ENCODE data around the gene COL9A3.
"Not testable (repeated sequence)": the region's sequence is repeated elsewhere in the genome, so short reads cannot be mapped to it uniquely, and the experiment has no call there.

COL9A3 gene

DNA sequence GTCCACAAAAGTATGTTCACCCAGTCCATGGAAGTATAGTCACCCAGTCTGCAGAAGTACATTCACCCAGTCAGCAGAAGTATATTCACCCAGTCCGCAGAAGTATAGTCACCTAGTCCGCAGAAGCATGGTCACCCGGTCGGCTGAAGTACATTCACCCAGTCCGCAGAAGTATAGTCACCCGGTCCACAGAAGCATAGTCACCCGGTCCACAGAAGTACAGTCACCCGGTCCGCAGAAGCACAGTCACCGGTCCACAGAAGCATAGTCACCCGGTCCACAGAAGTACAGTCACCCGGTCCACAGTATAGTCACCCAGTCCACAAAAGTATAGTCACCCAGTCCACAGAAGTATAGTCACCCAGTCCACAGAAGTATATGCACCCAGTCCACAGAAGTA lies 36.0 kb downstream of the COL9A3 start:
- no peak for DNase-seq (ENCODE audit: low read depth)
- TF ChIP-seq, protein P1, sequence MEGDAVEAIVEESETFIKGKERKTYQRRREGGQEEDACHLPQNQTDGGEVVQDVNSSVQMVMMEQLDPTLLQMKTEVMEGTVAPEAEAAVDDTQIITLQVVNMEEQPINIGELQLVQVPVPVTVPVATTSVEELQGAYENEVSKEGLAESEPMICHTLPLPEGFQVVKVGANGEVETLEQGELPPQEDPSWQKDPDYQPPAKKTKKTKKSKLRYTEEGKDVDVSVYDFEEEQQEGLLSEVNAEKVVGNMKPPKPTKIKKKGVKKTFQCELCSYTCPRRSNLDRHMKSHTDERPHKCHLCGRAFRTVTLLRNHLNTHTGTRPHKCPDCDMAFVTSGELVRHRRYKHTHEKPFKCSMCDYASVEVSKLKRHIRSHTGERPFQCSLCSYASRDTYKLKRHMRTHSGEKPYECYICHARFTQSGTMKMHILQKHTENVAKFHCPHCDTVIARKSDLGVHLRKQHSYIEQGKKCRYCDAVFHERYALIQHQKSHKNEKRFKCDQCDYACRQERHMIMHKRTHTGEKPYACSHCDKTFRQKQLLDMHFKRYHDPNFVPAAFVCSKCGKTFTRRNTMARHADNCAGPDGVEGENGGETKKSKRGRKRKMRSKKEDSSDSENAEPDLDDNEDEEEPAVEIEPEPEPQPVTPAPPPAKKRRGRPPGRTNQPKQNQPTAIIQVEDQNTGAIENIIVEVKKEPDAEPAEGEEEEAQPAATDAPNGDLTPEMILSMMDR (conservative IDR thresholded peaks at IDR 0.05; ENCODE audit: control insufficient read depth, insufficient read depth, low read depth, low read length): no peak
- H3K4me3 ChIP-seq (ENCODE audit: control insufficient read depth, low read depth, low read length): no peak overlapping the region

DNA sequence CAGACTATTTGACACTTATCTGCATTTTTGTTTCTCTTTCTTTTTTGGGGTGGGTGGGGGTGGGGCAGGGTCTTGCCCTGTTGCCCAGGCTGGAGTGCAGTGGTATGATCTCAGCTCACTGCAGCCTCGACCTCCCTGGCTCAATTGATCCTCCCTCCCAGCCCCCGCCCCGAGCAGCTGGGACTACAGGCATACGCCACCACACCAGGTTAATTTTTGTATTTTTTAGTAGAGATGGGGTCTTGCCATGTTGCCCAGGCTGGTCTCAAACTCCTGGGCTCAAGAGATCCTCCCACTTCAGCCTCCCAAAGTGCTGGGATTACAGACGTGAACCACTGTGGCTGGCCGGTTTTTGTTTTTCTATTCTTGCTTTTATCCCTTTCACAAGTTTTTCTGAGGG lies 36.5 kb downstream of the COL9A3 start:
- DNase-seq (ENCODE audit: low read depth); H3K4me3 ChIP-seq (ENCODE audit: control insufficient read depth, low read depth, low read length): not testable (repeated sequence)

DNA sequence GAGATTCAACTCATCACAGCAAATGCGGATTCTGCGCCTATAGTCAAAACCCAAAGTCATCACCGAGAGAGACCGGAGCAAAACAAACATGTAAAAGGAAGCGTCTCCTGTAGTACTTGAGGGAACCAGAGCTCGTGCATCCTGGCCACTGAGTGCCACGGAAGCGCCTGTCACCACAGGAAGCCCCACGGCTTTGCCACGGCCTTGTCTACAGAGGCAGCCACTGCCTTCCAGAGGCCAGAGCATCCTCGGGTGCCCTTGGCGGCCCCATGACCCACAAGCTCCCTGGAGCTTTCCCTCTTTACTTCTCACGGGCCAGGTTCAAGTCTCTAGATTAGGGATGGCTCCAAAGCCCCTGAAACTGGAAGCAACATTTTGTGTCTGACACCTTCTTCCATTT lies 37.3 kb downstream of the COL9A3 start:
- H3K4me3 ChIP-seq (ENCODE audit: control insufficient read depth, low read depth, low read length): no peak overlapping the region
- DNase-seq (ENCODE audit: low read depth): no peak
- TF ChIP-seq, protein P1 (conservative IDR thresholded peaks at IDR 0.05; ENCODE audit: control insufficient read depth, insufficient read depth, low read depth, low read length): no peak

DNA sequence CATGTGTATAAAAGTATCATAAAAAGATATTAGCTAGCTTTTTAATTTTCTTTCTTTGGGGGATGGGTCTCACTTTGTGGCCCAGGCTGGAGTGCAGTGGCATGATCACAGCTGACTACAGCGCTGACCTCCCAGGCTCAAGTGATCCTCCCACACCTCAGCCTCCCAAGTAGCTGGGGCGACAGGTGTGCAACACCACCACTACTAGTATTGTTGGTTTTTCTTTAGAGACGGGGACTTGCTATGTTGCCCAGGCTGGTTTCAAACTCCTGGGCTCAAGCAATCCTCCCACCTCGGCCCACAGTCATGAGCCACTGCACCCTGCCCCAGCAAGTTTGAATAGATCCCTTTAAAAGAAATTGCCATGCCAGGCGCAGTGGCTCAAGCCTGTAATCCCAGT lies 38.3 kb downstream of the COL9A3 start:
- TF ChIP-seq, protein P1 (conservative IDR thresholded peaks at IDR 0.05; ENCODE audit: control insufficient read depth, insufficient read depth, low read depth, low read length): no peak
- no peak for DNase-seq (ENCODE audit: low read depth)
- no peak overlapping the region for H3K4me3 ChIP-seq (ENCODE audit: control insufficient read depth, low read depth, low read length)

DNA sequence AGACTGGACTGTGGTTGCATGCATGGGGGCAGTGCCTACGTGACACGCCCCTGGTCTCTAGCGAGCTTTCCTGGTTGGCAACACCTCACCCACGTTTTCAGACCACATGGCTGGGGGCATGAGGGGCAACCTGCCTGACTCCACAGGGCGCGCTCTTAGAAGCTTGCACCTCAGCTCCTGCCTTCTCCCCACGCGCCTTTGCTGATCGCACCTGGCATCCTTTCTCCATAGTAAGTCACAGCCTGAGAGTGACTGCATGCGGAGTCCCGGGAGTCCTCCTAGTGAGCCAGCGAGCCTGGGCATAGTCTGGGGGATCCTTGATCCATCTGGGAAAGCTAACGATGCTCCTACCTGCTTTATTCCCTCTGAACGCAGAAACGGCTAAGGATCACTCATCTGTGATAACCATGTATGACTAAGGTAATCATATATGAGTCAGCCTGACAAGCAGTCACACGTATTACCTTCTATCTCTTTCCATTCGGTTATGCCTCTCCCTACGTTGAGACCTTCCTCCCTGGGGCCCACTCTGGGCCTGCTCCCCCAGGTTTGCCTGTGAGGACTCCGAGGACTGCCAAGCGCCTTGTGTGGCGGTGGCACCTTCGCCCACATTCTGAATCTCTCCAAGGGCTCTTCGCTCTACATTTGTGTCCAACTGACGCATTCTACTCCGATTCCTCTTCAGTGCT lies 40.2 kb downstream of the COL9A3 start:
- TF ChIP-seq, protein P1 (conservative IDR thresholded peaks at IDR 0.05; ENCODE audit: control insufficient read depth, insufficient read depth, low read depth, low read length): no peak
- H3K4me3 ChIP-seq (ENCODE audit: control insufficient read depth, low read depth, low read length): no peak overlapping the region
- DNase-seq (ENCODE audit: low read depth): no peak

DNA sequence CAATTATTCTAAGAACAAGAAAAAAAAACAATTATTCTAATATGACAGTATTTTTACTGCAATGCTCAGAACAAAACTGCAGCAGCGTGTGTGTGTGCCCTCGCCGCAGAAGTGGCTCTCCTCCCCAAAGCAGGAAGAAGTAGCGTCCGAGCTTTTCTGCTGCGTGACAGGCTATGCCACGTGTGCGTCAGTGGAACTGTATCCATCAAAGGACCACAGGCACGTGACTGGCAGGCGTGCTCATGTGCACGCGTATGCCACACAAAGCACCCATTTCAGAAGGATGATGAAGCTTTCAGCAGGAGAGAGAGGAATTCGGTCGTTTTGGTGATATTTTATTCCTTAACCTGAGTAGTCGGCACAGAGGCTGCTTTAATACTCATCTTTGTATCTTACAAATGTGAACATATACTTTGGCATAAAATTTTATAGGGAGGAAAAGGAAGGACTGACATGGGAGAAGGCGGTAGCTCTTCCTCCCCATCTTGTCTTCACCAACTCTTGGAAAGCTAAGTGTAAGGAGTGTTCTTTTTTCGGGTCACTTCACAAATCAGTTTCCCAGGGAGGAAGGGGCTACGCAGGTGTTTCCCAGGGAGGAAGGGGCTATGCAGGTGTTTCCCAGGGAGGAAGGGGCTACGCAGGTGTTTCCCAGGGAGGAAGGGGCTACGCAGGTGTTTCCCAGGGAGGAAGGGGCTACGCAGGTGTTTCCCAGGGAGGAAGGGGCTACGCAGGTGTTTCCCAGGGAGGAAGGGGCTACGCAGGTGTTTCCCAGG lies 41.4 kb downstream of the COL9A3 start:
- DNase-seq (ENCODE audit: low read depth): no peak
- TF ChIP-seq, protein P1 (conservative IDR thresholded peaks at IDR 0.05; ENCODE audit: control insufficient read depth, insufficient read depth, low read depth, low read length): no peak
- H3K4me3 ChIP-seq (ENCODE audit: control insufficient read depth, low read depth, low read length): no peak overlapping the region

DNA sequence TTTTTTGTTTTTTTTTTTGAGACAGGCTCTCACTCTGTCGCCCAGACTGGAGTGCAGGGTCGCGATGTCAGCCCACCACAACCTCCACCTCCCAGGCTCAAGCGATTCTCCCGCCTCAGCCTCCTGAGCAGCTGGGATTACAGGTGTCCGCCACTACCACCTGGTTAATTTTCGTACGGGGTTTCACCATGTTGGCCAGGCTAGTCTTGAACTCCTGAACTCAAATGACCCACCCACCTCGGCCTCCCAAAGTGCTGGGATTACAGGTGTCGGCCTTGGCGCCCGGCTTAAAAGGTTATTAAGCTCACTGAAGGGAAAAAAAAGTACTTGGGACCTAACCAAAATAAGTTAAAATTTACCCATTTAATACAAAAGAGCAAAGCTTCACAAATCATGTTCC lies 42.9 kb downstream of the COL9A3 start:
- TF ChIP-seq, protein P1 (conservative IDR thresholded peaks at IDR 0.05; ENCODE audit: control insufficient read depth, insufficient read depth, low read depth, low read length): no peak
- DNase-seq (ENCODE audit: low read depth): no peak

More for the DNA sequence above, 42.9 kb downstream of the COL9A3 start:
- peak overlapping the region; percentile 55 for H3K4me3 ChIP-seq (ENCODE audit: control insufficient read depth, low read depth, low read length)
